Epithelial cell of esophagus (primary cell): ENCODE results near the gene SLITRK3.

Source experiments
- DNase-seq: peaks from one replicate; pipeline ENCODE4 v3.0.0; 2010; ENCODE audit warnings: low read depth
- H3K4me3 ChIP-seq: 2 replicates; pipeline ENCODE4 v1.5.1; 2011; ENCODE audit warnings: mild to moderate bottlenecking, low read length, control low read depth
- TF ChIP-seq, protein P1 (sequence below): IDR thresholded peaks from 2 replicates; pipeline ENCODE4 v1.5.1; 2011; ENCODE audit warnings: low read depth, mild to moderate bottlenecking, low read length, control low read depth, inconsistent platforms; ENCODE audit not compliant: insufficient read depth; ENCODE audit errors: missing control alignments

Gene SLITRK3

DNA sequence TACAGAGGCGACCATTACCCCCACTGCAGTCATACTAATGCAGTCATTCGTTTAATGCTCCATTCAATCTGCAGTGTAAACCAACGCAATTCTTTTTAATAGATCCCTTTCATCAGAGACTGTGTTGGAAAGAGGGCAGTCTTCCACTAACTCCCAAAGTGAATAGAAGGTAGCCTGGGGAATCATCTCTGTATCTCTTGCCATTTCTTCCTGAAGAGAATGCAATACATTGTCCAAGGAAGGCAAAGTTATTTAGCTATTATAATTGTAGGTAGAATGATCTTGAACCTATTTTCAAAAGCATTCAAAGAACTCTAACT lies 1.3 kb upstream of the SLITRK3 start:
- TF ChIP-seq, protein P1, sequence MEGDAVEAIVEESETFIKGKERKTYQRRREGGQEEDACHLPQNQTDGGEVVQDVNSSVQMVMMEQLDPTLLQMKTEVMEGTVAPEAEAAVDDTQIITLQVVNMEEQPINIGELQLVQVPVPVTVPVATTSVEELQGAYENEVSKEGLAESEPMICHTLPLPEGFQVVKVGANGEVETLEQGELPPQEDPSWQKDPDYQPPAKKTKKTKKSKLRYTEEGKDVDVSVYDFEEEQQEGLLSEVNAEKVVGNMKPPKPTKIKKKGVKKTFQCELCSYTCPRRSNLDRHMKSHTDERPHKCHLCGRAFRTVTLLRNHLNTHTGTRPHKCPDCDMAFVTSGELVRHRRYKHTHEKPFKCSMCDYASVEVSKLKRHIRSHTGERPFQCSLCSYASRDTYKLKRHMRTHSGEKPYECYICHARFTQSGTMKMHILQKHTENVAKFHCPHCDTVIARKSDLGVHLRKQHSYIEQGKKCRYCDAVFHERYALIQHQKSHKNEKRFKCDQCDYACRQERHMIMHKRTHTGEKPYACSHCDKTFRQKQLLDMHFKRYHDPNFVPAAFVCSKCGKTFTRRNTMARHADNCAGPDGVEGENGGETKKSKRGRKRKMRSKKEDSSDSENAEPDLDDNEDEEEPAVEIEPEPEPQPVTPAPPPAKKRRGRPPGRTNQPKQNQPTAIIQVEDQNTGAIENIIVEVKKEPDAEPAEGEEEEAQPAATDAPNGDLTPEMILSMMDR: no peak
- DNase-seq: no peak
- H3K4me3 ChIP-seq: no peak overlapping the region

DNA sequence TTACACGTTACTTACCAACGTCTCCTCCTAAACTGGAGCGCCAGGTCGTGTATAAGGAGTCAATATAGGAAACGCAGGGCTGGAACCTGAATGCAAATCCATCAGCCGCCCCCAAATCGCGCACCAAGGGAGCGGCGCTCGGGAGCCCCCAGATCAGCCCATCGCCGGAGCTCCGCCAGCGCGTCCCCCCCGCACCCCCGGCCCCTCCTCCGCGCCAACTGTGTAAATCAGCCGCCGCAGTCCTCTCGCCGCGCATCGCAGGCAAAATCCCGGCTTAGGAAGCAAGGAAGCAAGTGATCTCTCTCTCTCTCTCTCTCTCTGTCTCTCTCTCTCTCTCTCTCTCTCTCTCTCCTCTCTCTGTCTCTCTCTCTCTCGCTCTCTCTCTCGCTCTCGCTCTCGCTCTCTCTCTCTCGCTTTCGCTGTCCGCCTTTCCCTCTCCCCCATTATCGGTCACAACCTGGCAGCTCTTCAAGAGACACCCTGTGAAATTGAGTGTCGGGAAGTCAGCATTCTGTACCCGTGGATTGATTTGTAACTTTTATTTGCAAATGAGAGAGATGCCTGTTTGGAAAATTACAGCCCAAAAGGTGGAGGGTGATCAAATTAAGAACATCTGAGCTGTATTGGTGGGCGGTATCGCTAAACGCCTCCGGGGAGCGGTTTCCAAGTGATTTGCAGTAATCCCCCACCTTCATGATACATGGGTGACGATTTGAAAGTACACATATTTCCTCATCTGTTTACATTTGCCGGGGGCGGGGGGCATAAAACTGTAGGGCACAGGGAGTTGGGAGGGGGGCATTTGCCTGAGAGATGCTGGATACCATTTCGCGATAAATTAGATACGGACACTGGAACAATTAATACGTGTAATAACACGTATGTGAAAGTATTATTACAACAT lies 645 bp upstream of the SLITRK3 start:
- DNase-seq: no peak
- H3K4me3 ChIP-seq: peak overlapping the region; percentile 2
- TF ChIP-seq, protein P1: no peak

DNA sequence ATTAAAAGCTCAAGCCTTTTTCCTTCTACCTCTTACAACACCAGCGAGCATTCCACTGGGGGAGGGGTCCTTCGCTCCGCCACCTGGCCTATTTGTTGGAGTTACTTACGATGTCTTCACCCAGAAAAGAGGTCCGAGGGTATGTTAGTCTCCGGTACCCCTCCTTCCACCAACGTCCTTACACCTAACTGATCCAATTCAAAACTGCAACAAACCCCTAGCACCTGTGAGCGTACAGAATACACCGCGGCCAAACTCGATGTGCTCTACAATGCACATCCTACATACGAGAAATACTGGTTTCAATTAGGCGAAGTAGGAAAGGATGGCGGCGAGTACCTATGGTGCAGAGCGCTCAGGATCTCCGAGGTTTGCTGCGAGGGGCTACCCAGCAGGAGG lies 944 bp downstream of the SLITRK3 start:
- H3K4me3 ChIP-seq: no peak overlapping the region
- TF ChIP-seq, protein P1: no peak
- no peak for DNase-seq

DNA sequence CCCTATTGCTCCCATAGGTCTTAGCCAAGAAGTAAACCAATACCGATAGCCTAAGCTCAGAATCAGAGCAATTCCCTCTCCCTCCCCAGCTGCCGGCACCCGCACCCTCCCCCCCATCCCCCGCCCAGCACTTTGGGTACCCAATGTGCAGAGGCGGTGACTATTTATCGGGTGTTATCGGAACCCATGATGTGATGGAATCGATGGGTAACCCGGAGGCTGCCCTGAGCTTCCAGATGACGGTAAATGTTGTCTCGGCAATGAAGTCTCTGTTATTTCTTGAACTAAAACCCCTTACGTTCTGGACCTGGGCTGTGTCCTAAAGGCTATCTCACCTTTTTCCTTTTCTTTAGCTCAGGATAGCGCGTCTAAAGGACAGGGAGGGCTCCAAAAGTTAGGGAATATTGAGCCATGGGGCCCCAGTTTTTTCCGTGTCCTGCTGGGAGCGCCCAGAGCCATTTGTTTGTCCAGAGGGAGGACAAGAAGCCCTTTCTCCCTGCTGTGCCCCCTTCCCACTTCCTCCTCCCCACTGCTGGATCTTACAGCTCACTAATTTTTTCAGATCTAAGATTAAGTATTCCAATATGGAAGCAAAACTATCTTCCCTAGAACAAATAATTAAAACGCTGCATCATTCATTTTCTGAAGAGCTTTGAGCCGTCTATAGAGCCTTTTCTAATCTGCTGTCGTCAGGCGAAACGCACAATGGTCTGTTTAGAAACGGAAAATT lies 1.5 kb downstream of the SLITRK3 start:
- no peak overlapping the region for H3K4me3 ChIP-seq
- no peak for DNase-seq
- TF ChIP-seq, protein P1: no peak

DNA sequence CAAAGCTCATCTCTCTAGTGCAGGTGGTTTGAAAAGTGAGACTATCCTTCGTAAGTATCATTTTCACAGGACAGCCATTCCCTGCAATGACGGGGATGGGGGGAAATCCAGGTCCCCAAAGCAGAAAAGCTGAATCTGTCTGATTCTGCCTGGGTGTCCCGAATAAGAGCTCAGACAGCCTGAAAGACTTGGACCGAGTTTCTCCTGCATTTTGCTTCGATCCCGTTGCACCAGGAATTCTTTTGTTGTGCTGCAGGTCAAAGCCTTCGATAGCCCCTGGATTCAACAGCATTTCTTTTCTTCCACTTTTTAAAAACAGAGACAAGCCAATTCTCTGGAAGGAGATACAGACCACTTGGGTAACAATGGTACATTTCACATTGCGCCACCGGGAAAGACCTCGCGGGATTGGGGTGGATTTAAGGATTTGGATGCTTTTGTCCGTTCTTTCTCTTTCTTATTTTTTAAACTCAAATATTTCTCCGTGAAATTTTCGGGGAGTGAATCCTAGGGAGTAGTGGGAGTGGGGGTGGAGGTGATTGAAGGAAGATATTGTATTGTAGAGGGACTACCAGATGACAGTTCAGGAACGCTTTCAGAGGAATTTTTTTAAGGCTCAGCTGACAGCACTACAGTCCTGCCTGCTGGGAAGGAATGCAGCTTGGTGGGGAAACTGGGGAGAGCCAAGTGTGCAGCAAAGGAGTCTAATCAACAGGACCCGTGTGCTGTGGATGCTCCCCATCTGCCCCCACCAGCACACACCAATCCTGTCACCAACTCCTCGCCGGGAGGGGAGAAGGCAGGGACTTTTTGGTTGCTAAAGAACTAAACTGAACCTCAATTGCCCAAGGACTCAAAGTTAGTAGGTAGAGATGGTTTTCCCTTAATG lies 2.6 kb downstream of the SLITRK3 start:
- DNase-seq: no peak
- TF ChIP-seq, protein P1: no peak
- H3K4me3 ChIP-seq: no peak overlapping the region

DNA sequence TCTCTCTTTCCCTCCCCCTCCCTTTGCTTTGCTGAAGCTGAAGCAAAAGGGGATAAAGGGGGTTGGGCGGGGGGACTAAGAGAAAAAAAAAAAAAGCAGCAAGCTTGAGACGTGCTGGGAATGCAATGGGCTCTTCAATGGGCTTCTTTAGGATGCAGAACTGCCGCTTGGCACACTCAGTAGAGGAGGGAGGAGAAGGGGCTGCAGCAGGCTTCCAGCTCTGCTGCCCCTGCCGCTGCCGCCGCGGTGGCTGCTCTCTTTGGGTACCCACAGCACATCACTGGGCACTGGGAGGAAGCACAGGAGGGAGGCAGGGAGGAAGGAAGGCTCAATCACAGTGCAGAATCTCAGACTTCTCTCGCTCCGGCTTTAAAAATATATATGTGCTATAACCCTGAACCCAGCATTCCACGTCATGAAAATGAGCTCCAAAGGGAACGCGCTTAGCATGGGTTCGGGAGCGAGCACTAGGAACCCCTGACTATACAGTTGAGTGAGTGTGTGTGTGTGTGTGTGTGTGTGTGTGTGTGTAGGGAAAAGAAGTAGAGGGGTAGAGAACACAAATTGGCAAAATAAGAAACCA lies 3.5 kb downstream of the SLITRK3 start:
- H3K4me3 ChIP-seq: no peak overlapping the region
- DNase-seq: no peak
- TF ChIP-seq, protein P1: no peak
